LNCAP (cell line): ENCODE measurements around the gene CCBE1.

Experiments
- TF ChIP-seq, protein P1 (sequence below): fragments of 450-650 bp; IDR thresholded peaks from 2 replicates; pipeline ENCODE4 v1.5.1; 2017; ENCODE audit warnings: mild to moderate bottlenecking

The CCBE1 gene

DNA sequence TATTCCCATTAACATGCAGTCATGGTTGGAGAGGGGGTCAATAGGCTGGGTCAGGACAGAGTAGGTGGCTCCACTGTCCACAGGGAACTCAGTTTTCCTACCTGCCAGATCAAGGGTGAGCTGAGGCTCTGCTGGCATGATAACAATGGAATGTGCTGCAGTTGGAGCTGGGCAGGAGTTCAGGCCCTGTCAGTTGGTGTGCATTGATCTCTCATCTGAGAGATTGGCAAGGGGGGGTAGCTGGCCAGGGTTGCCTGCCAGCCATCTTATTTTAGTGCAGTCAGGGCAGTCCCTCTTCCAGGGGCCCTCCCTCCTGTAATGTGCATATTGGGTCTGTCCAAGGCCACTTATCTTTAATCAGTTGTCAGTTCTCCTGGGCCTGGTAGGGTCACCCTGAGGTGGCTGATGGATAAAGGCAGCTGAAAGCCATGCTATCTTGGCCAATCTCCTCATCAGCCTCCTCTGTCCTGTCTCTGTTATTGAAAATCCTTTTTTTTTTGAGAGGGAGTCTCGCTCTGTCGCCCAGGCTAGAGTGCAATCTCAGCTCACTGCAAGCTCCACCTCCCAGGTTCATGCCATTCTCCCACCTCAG, 38.1 kb upstream of the CCBE1 start:
- TF ChIP-seq, protein P1, sequence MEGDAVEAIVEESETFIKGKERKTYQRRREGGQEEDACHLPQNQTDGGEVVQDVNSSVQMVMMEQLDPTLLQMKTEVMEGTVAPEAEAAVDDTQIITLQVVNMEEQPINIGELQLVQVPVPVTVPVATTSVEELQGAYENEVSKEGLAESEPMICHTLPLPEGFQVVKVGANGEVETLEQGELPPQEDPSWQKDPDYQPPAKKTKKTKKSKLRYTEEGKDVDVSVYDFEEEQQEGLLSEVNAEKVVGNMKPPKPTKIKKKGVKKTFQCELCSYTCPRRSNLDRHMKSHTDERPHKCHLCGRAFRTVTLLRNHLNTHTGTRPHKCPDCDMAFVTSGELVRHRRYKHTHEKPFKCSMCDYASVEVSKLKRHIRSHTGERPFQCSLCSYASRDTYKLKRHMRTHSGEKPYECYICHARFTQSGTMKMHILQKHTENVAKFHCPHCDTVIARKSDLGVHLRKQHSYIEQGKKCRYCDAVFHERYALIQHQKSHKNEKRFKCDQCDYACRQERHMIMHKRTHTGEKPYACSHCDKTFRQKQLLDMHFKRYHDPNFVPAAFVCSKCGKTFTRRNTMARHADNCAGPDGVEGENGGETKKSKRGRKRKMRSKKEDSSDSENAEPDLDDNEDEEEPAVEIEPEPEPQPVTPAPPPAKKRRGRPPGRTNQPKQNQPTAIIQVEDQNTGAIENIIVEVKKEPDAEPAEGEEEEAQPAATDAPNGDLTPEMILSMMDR = no peak

DNA sequence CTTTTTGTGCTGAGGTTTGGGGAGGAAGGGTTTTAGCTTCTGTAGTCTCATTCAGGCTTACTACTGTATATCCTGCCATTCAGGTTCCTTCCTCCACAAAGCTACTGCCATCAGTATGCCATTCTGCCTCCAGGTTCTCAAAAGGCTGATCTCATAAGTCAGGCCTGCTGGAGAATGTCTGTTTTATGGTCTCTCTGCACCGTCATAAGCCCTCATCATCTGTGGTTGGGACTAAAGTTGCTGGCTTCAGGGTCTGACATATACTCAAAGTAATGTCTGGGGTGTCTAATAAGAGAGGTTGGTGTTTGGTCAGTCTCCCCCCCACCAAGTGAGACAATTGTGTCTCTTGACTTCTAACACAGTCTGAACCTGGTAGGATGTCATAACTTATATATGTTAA, 36.2 kb upstream of the CCBE1 start:
- TF ChIP-seq, protein P1 = no peak

DNA sequence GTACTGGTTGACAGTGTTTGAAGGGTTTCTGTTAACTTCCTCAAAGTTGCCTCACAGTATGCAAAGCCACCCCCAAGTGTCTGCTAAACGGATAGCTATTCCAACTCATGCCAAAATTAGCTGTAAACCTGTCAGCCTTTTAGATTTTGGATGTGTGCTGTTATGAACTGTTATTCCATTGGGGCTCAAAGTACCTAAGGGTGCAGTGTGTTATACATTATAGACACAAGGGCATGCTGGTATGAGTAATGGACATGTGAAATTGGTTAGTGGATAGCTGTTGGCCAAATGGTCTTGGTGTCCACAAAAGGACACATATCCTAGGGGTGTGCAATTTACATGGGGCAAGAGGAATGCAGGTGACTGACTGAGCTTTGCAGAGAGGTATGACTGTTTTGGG, 33.7 kb upstream of the CCBE1 start:
- TF ChIP-seq, protein P1 = no peak

DNA sequence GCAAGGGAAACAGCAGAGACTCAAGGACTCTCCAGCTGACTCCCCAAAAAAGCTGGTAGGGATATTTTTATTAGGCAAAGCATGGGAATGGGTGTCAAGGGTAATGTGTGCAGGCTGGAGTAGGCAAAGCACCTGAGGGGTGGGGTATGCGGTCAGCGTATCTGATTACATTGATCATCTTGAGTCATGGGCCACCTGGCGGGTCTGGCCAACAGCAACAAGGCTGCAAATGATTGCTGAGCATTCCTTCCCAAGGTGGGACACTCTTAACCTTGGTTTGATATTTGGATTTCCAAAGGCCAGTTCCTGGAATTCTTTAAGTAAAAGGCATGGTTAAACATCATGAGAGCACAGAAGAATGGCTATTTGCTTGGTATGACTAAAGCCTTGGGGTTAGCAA, 32.6 kb upstream of the CCBE1 start:
- TF ChIP-seq, protein P1 = no peak

DNA sequence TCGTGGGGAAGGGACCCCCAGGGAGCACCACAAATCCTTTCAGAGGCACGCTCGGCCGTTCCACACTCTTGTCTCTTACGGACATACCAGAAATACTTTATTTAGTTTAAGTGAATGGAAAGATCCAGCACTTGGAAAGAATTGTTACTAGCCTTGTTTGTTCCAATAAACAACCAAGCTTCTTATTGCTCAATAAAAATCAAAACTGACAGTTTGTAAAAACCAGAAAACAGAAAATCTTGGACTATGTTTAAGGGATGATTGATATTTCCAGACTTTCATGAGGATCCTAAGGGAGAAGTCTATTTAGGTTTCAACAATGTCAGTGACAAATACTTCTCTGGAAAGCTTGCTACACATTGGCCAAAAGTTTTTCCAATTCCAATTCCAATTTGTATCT, 31.6 kb upstream of the CCBE1 start:
- TF ChIP-seq, protein P1 = no peak

DNA sequence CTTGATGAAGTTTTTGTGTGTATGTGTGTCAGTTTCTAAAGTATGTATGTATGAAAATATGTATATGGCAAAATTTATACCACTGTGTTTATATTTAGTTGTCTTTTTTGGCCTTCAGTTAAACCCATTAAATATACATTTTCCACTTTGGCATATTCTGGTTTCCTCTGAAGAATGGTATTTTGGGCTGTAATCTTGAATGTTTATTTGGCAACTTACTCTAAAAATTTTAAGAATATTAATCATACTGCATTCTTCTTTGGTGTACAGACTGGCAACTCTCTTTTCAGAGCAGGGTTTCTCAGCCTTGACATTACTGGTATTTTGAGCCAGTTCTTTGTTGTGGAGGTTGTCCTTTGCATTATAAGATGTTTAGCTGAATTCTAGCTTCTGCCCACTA, 27.9 kb upstream of the CCBE1 start:
- TF ChIP-seq, protein P1 = no peak

DNA sequence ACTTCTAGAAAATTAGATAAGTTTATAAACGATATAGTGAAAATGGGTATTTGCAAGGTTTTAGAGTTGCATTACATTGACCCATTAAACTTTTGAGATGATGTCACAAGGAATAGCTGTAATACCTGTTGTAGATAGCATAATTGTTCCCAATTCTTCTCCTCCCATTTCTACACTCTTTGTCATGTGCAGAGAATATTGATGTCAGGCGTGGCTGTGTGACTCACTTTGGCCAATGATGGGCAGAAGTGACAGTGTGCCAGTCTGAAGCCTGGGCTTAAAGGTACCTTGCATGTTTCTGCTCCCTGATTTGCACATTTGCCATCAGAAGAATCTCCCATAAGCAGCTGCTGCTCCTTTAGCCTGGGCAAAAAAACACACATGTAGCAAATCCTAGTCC, 26.9 kb upstream of the CCBE1 start:
- TF ChIP-seq, protein P1 = no peak

DNA sequence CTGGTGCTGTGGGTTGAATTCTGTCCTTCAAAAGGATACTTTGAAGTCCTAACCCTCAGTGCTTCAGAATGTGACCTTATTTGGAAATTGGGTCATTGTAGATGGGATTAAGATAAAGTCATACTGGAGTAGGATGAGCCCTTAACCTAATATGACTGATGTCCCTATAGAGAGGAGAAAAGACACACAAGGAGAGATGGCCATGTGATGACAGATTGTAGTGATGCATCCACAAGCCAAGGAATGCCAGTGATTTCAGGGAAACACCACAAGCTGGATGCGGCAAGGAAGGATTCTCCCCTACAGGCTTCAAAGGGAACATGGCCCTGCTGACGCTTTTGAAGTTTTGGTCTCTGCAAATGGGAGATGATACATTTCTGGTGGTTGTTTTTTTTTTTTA, 24.7 kb upstream of the CCBE1 start:
- TF ChIP-seq, protein P1 = no peak
